ENCODE data around the gene BBS9. TPM values are rescaled to one million over a fixed set of nuclear protein-coding genes. Genes with fewer than 3 reads are reported as not detected.

BBS9 gene
- total and polyA plus RNA-seq, 5 donors = 4.5 to 18.1 (median 13.6) TPM

GRCh38 chr7:33579673-33579960, 450.3 kb downstream of the BBS9 start:
- DNase-seq = no peak
- no peaks in the 10 kb centered on the region for H3K27me3 ChIP-seq (ENCODE audit: control insufficient read depth, insufficient read depth)
- no peak overlapping the region for H3K27ac ChIP-seq (ENCODE audit: low read length)
- peaks cover 4% of the 10 kb centered on the region for H3K4me1 ChIP-seq (ENCODE audit: control insufficient read depth, insufficient read depth, low read length)
- no peak for ATAC-seq
- no peak overlapping the region for H3K4me3 ChIP-seq (ENCODE audit: low read length)
- no peaks in the 10 kb centered on the region for H3K9me3 ChIP-seq (ENCODE audit: control insufficient read depth, low read length)
- intact Hi-C loops (cut with DNase I) = no loop called here

- H3K4me1 ChIP-seq (ENCODE audit: control insufficient read depth, insufficient read depth, low read length) = peaks cover 4% of the 10 kb centered on the region
- WGBS = 86% methylated on average over 3 of the region's 3 CpGs
- H3K4me3 ChIP-seq (ENCODE audit: low read length) = no peak overlapping the region
- H3K27me3 ChIP-seq (ENCODE audit: control insufficient read depth, insufficient read depth) = no peaks in the 10 kb centered on the region
- no peaks in the 10 kb centered on the region for H3K9me3 ChIP-seq (ENCODE audit: control insufficient read depth, low read length)
- H3K27ac ChIP-seq (ENCODE audit: low read length) = no peak overlapping the region
- ATAC-seq (no peak), DNase-seq (no peak)
- intact Hi-C loops (cut with DNase I) = no loop called here
Measured at GRCh38 chr7:33581236-33581635, 451.9 kb downstream of the BBS9 start.

- Histone ChIP-seq H3K4me3 (ENCODE audit: low read length) (no peak overlapping the region), H3K27me3 (ENCODE audit: control insufficient read depth, insufficient read depth) (no peaks in the 10 kb centered on the region), H3K27ac (ENCODE audit: low read length) (no peak overlapping the region), H3K9me3 (ENCODE audit: control insufficient read depth, low read length) (no peaks in the 10 kb centered on the region), H3K4me1 (ENCODE audit: control insufficient read depth, insufficient read depth, low read length) (peaks cover 4% of the 10 kb centered on the region)
- intact Hi-C loops (cut with DNase I) = no loop called here
- ATAC-seq (no peak), DNase-seq (no peak)
- WGBS = 98% methylated on average over 1 of the region's 1 CpG
Measured at GRCh38 chr7:33582104-33582503, 452.7 kb downstream of the BBS9 start.

GRCh38 chr7:33582533-33582932, 453.2 kb downstream of the BBS9 start:
- Histone ChIP-seq H3K4me3 (ENCODE audit: low read length) (no peak overlapping the region), H3K9me3 (ENCODE audit: control insufficient read depth, low read length) (no peaks in the 10 kb centered on the region), H3K4me1 (ENCODE audit: control insufficient read depth, insufficient read depth, low read length) (peaks cover 4% of the 10 kb centered on the region), H3K27ac (ENCODE audit: low read length) (no peak overlapping the region), H3K27me3 (ENCODE audit: control insufficient read depth, insufficient read depth) (no peaks in the 10 kb centered on the region)
- intact Hi-C loops (cut with DNase I) = no loop called here
- DNase-seq (no peak), ATAC-seq (no peak)
- 97% methylated on average over 1 of the region's 1 CpG for WGBS

GRCh38 chr7:33589911-33590310, 460.5 kb downstream of the BBS9 start:
- intact Hi-C loops (cut with DNase I) = no loop called here
- Histone ChIP-seq H3K4me1 (ENCODE audit: control insufficient read depth, insufficient read depth, low read length) (no peaks in the 10 kb centered on the region), H3K27ac (ENCODE audit: low read length) (no peak overlapping the region), H3K4me3 (ENCODE audit: low read length) (no peak overlapping the region), H3K27me3 (ENCODE audit: control insufficient read depth, insufficient read depth) (no peaks in the 10 kb centered on the region), H3K9me3 (ENCODE audit: control insufficient read depth, low read length) (no peaks in the 10 kb centered on the region)
- no peak for ATAC-seq
- 99% methylated on average over 2 of the region's 2 CpGs for WGBS
- no peak for DNase-seq

- Histone ChIP-seq H3K27me3 (ENCODE audit: control insufficient read depth, insufficient read depth) (no peaks in the 10 kb centered on the region), H3K4me1 (ENCODE audit: control insufficient read depth, insufficient read depth, low read length) (no peaks in the 10 kb centered on the region), H3K4me3 (ENCODE audit: low read length) (no peak overlapping the region), H3K9me3 (ENCODE audit: control insufficient read depth, low read length) (no peaks in the 10 kb centered on the region), H3K27ac (ENCODE audit: low read length) (no peak overlapping the region)
- ATAC-seq = no peak
- no peak for DNase-seq
- intact Hi-C loops (cut with DNase I) = no loop called here
Measured at GRCh38 chr7:33590916-33591315, 461.6 kb downstream of the BBS9 start.

GRCh38 chr7:33591490-33591889, 462.1 kb downstream of the BBS9 start:
- WGBS = 75% methylated on average over 5 of the region's 5 CpGs
- Histone ChIP-seq H3K4me3 (ENCODE audit: low read length) (no peak overlapping the region), H3K27ac (ENCODE audit: low read length) (no peak overlapping the region), H3K4me1 (ENCODE audit: control insufficient read depth, insufficient read depth, low read length) (no peaks in the 10 kb centered on the region), H3K27me3 (ENCODE audit: control insufficient read depth, insufficient read depth) (no peaks in the 10 kb centered on the region), H3K9me3 (ENCODE audit: control insufficient read depth, low read length) (no peaks in the 10 kb centered on the region)
- ATAC-seq (no peak), DNase-seq (no peak)
- intact Hi-C loops (cut with DNase I) = no loop called here

GRCh38 chr7:33592718-33593117, 463.4 kb downstream of the BBS9 start:
- no peak for ATAC-seq
- H3K4me3 ChIP-seq (ENCODE audit: low read length) = no peak overlapping the region
- no peaks in the 10 kb centered on the region for H3K27me3 ChIP-seq (ENCODE audit: control insufficient read depth, insufficient read depth)

GRCh38 chr7:33593611-33594010, 464.2 kb downstream of the BBS9 start:
- ATAC-seq (no peak), DNase-seq (no peak)
- H3K27me3 ChIP-seq (ENCODE audit: control insufficient read depth, insufficient read depth) = no peaks in the 10 kb centered on the region
- H3K4me3 ChIP-seq (ENCODE audit: low read length) = no peak overlapping the region
- WGBS = 82% methylated on average over 3 of the region's 3 CpGs
- no peaks in the 10 kb centered on the region for H3K4me1 ChIP-seq (ENCODE audit: control insufficient read depth, insufficient read depth, low read length)
- H3K9me3 ChIP-seq (ENCODE audit: control insufficient read depth, low read length) = no peaks in the 10 kb centered on the region
- no peak overlapping the region for H3K27ac ChIP-seq (ENCODE audit: low read length)
- intact Hi-C loops (cut with DNase I) = no loop called here

More at GRCh38 chr7:33592718-33593117, 463.4 kb downstream of the BBS9 start:
- Histone ChIP-seq H3K9me3 (ENCODE audit: control insufficient read depth, low read length) (no peaks in the 10 kb centered on the region), H3K4me1 (ENCODE audit: control insufficient read depth, insufficient read depth, low read length) (no peaks in the 10 kb centered on the region), H3K27ac (ENCODE audit: low read length) (no peak overlapping the region)
- no peak for DNase-seq
- intact Hi-C loops (cut with DNase I) = no loop called here

- Histone ChIP-seq H3K27me3 (ENCODE audit: control insufficient read depth, insufficient read depth) (no peaks in the 10 kb centered on the region), H3K4me1 (ENCODE audit: control insufficient read depth, insufficient read depth, low read length) (no peaks in the 10 kb centered on the region), H3K4me3 (ENCODE audit: low read length) (no peak overlapping the region), H3K27ac (ENCODE audit: low read length) (no peak overlapping the region), H3K9me3 (ENCODE audit: control insufficient read depth, low read length) (no peaks in the 10 kb centered on the region)
- intact Hi-C loops (cut with DNase I) = no loop called here
- ATAC-seq (no peak), DNase-seq (no peak)
Measured at GRCh38 chr7:33596686-33597085, 467.3 kb downstream of the BBS9 start.

- no peak for ATAC-seq
- H3K9me3 ChIP-seq (ENCODE audit: control insufficient read depth, low read length) = no peaks in the 10 kb centered on the region
- intact Hi-C loops (cut with DNase I) = no loop called here
- no peaks in the 10 kb centered on the region for H3K27me3 ChIP-seq (ENCODE audit: control insufficient read depth, insufficient read depth)
- H3K4me1 ChIP-seq (ENCODE audit: control insufficient read depth, insufficient read depth, low read length) = no peaks in the 10 kb centered on the region
- WGBS = 96% methylated on average over 1 of the region's 1 CpG
- DNase-seq = no peak
- no peak overlapping the region for H3K4me3 ChIP-seq (ENCODE audit: low read length)
- no peak overlapping the region for H3K27ac ChIP-seq (ENCODE audit: low read length)
Measured at GRCh38 chr7:33597181-33597580, 467.8 kb downstream of the BBS9 start.

- Histone ChIP-seq H3K27me3 (ENCODE audit: control insufficient read depth, insufficient read depth) (no peaks in the 10 kb centered on the region), H3K4me1 (ENCODE audit: control insufficient read depth, insufficient read depth, low read length) (no peaks in the 10 kb centered on the region), H3K4me3 (ENCODE audit: low read length) (no peak overlapping the region), H3K27ac (ENCODE audit: low read length) (no peak overlapping the region), H3K9me3 (ENCODE audit: control insufficient read depth, low read length) (no peaks in the 10 kb centered on the region)
- intact Hi-C loops (cut with DNase I) = no loop called here
- 87% methylated on average over 4 of the region's 4 CpGs for WGBS
- ATAC-seq (no peak), DNase-seq (no peak)
Measured at GRCh38 chr7:33601101-33601500, 471.7 kb downstream of the BBS9 start.

Measured in right cardiac atrium (tissue), 5 donors.